Colonic mucosa (tissue), 4 donors: ENCODE data around the gene PRSS36. TPM values are rescaled to one million over a fixed set of nuclear protein-coding genes. Genes with fewer than 3 reads are reported as not detected.
A peak's percentile ranks its signal among the peaks of the same experiment; 100 is the strongest.

Experiments
- DNase-seq: peaks from one replicate; pipeline ENCODE4 v3.0.0-alpha.2; 2020
- H3K27ac ChIP-seq: fragments of 200-600 bp; one replicate; pipeline ENCODE4 v1.8.0; 2021
- H3K27me3 ChIP-seq: fragments of 200-600 bp; one replicate; pipeline ENCODE4 v1.8.0; 2021
- H3K36me3 ChIP-seq: fragments of 200-600 bp; one replicate; pipeline ENCODE4 v1.8.0; 2021
- H3K4me1 ChIP-seq: fragments of 200-600 bp; one replicate; pipeline ENCODE4 v1.8.0; 2021; ENCODE audit warnings: mild to moderate bottlenecking
- H3K4me3 ChIP-seq: fragments of 200-600 bp; one replicate; pipeline ENCODE4 v1.8.0; 2021
- H3K9ac ChIP-seq, 2 donors: one replicate each; pipeline ENCODE4 v1.7.0; 2013; ENCODE audit warnings: control low read depth in 2 of 2, low read depth in 2 of 2, low read length in 2 of 2
- H3K9me3 ChIP-seq: fragments of 200-600 bp; one replicate; pipeline ENCODE4 v1.8.0; 2021
- CTCF ChIP-seq: fragments of 200-600 bp; IDR thresholded peaks from one replicate; pipeline ENCODE4 v1.8.0; 2022; ENCODE audit warnings: antibody characterized with exemption, mild to moderate bottlenecking
- intact Hi-C: fragments of 100-400 bp; cut with DNase I; formaldehyde crosslinking; loops from one replicate; pipeline ENCODE4 v1.14.1; 2022
- total RNA-seq, 2 donors: library from RNA; stranded (reverse); fragmentation: NEBNext Ultra II Directional in 1 of 2; extraction: Animal tissue kit (Norgen Biotek cat#: 25700) in 1 of 2; gene quantifications; one replicate each; pipeline ENCODE4 v1.2.1, GENCODE V29; 2021
- donor health status: healthy.
- donor health status: DM: no; HTN: no; CAD: no.
- donor health status: DM: no; HTN: no; CAD: no.

PRSS36 gene
- total RNA-seq, 2 donors from 2014 or later = 3.6 to 6.4 TPM

- no peak for TF ChIP-seq CTCF
- no peak overlapping the region for H3K4me3 ChIP-seq
- H3K27ac ChIP-seq = no peak overlapping the region
- H3K9me3 ChIP-seq = no peaks in the 10 kb centered on the region
- H3K36me3 ChIP-seq = peaks cover 47% of the 10 kb centered on the region
- no peaks in the 10 kb centered on the region for H3K27me3 ChIP-seq
- H3K4me1 ChIP-seq = no peaks in the 10 kb centered on the region
- intact Hi-C loops = no loop called here
- H3K9ac ChIP-seq = no peak overlapping the region
- no peak for DNase-seq
Observed at GRCh38 chr16:31190061-31190460, 40.2 kb upstream of the PRSS36 start.

GRCh38 chr16:31189412-31189778 is 39.5 kb upstream of the PRSS36 start:
- no peak for TF ChIP-seq CTCF
- Histone ChIP-seq H3K36me3 (peaks cover 40% of the 10 kb centered on the region), H3K4me3 (no peak overlapping the region), H3K9me3 (no peaks in the 10 kb centered on the region), H3K4me1 (no peaks in the 10 kb centered on the region), H3K27me3 (no peaks in the 10 kb centered on the region), H3K9ac (no peak overlapping the region), H3K27ac (no peak overlapping the region)
- no peak for DNase-seq
- intact Hi-C loops = loop anchor here (10.0 kb wide), 1 partner anchor 265 kb away; the partner anchor contains the start of gene ARMC5

GRCh38 chr16:31188450-31189411 is 38.9 kb upstream of the PRSS36 start:
- Histone ChIP-seq H3K36me3 (peaks cover 44% of the 10 kb centered on the region), H3K9me3 (no peaks in the 10 kb centered on the region), H3K27me3 (no peaks in the 10 kb centered on the region), H3K4me3 (no peak overlapping the region), H3K9ac (peak overlapping the region in 1 of 2 donors; percentile 14), H3K27ac (no peak overlapping the region), H3K4me1 (no peaks in the 10 kb centered on the region)
- no peak for TF ChIP-seq CTCF
- intact Hi-C loops = loop anchor here (10.0 kb wide), 1 partner anchor 266 kb away; the partner anchor contains the start of gene ARMC5
- DNase-seq = no peak

GRCh38 chr16:31187808-31188189 is 37.9 kb upstream of the PRSS36 start:
- Histone ChIP-seq H3K9ac (no peak overlapping the region), H3K36me3 (peaks cover 48% of the 10 kb centered on the region), H3K27ac (no peak overlapping the region), H3K9me3 (no peaks in the 10 kb centered on the region), H3K27me3 (no peaks in the 10 kb centered on the region), H3K4me1 (peaks cover 4% of the 10 kb centered on the region), H3K4me3 (no peak overlapping the region)
- no peak for DNase-seq
- intact Hi-C loops = loop anchor here (10.0 kb wide), 1 partner anchor 267 kb away; the partner anchor contains the start of gene ARMC5
- TF ChIP-seq CTCF = no peak

- Histone ChIP-seq H3K9me3 (no peaks in the 10 kb centered on the region), H3K4me3 (no peak overlapping the region), H3K27me3 (no peaks in the 10 kb centered on the region), H3K27ac (no peak overlapping the region), H3K36me3 (peaks cover 50% of the 10 kb centered on the region), H3K9ac (no peak overlapping the region), H3K4me1 (peaks cover 8% of the 10 kb centered on the region)
- DNase-seq = no peak
- intact Hi-C loops = loop anchor here (10.0 kb wide), 1 partner anchor 268 kb away; the partner anchor contains the start of gene ARMC5
- TF ChIP-seq CTCF = no peak
Observed at GRCh38 chr16:31186930-31187807, 37.3 kb upstream of the PRSS36 start.
